ENCODE measurements around the gene OR5K1. TPM values are rescaled to one million over a fixed set of nuclear protein-coding genes. Genes with fewer than 3 reads are reported as not detected.

OR5K1 gene
- total and polyA plus RNA-seq, 2 donors (not counting 3 experiments of a cell fraction or from before 2014, with no cell fraction given) = not detected

DNA sequence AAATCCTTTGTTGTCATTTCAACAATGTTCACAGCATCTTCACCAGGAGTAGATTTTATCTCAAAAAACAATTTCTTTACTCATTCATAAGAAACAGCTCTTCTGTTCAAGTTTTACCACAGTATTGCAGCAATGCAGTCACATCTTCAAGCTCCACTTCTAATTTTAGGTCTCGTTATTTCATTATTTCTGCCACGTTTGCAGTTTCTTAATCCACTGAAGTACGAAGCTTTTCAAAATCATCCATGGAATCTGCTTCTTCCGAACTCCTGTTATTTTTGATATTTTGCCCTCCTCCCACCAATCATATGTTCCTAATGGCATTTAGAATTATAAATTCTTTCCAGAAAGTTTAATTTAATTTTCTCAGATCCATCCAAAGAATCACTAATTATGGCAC lies 12.6 kb upstream of the OR5K1 start:
- no peak for TF ChIP-seq POLR2AphosphoS5 (IDR thresholded peaks at IDR 0.05; ENCODE audit: insufficient read depth, low read depth, low read length)
- TF ChIP-seq GATA2 (IDR thresholded peaks at IDR 0.05; ENCODE audit: insufficient read depth, insufficient read length, low read depth, low read length) = no peak
- no peak for TF ChIP-seq MYC (IDR thresholded peaks at IDR 0.05; ENCODE audit: low read depth, low read length)
- no peak for TF ChIP-seq EZH2 (IDR thresholded peaks at IDR 0.05; ENCODE audit: borderline replicate concordance, low read depth, low read length, severe bottlenecking)
- no peak for TF ChIP-seq FOS (IDR thresholded peaks at IDR 0.05; ENCODE audit: borderline replicate concordance, insufficient read depth, low read length)
- TF ChIP-seq POLR2A (IDR thresholded peaks at IDR 0.05; ENCODE audit: low read depth, low read length) = no peak
- TF ChIP-seq, protein P1, sequence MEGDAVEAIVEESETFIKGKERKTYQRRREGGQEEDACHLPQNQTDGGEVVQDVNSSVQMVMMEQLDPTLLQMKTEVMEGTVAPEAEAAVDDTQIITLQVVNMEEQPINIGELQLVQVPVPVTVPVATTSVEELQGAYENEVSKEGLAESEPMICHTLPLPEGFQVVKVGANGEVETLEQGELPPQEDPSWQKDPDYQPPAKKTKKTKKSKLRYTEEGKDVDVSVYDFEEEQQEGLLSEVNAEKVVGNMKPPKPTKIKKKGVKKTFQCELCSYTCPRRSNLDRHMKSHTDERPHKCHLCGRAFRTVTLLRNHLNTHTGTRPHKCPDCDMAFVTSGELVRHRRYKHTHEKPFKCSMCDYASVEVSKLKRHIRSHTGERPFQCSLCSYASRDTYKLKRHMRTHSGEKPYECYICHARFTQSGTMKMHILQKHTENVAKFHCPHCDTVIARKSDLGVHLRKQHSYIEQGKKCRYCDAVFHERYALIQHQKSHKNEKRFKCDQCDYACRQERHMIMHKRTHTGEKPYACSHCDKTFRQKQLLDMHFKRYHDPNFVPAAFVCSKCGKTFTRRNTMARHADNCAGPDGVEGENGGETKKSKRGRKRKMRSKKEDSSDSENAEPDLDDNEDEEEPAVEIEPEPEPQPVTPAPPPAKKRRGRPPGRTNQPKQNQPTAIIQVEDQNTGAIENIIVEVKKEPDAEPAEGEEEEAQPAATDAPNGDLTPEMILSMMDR (IDR thresholded peaks at IDR 0.05; ENCODE audit: extremely low read depth in 1 of 2, insufficient read depth in 1 of 2, low read depth in 1 of 2, low read length in 2 of 2) = no peak
- TF ChIP-seq, protein P2, sequence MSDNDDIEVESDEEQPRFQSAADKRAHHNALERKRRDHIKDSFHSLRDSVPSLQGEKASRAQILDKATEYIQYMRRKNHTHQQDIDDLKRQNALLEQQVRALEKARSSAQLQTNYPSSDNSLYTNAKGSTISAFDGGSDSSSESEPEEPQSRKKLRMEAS (IDR thresholded peaks at IDR 0.05; ENCODE audit: insufficient read depth, insufficient read length) = no peak
- TF ChIP-seq JUN (IDR thresholded peaks at IDR 0.05; ENCODE audit: borderline replicate concordance, insufficient read depth, insufficient read length, low read depth) = no peak
- H3K4me2 ChIP-seq (ENCODE audit: insufficient read depth, low read length) = no peak overlapping the region
- no peak overlapping the region for H3K9ac ChIP-seq (replicated peaks; ENCODE audit: extremely low read depth, insufficient read depth, low read length)
- dilution Hi-C loops (cut with MboI; ENCODE audit: extremely low pct_ligation_motif_present, low sequenced_read_pairs) = no loop called here
- no peaks in the 10 kb centered on the region for H3K9me3 ChIP-seq (replicated peaks; ENCODE audit: control insufficient read depth, insufficient read depth, low read length)
- H3K27ac ChIP-seq (ENCODE audit: insufficient read depth, low read depth, low read length) = no peak overlapping the region
- DNase-seq (ENCODE audit: low read depth, low spot score) = no peak
- no peak for FAIRE-seq
- BruUV-seq (replicated peaks) = no TSS peak
- H3K4me3 ChIP-seq (replicated peaks in 1 of 3; ENCODE audit: insufficient read depth in 1 of 3, low read depth in 1 of 3, low read length in 3 of 3) = no peak overlapping the region
- no peaks in the 10 kb centered on the region for H3K79me2 ChIP-seq (ENCODE audit: control insufficient read depth, insufficient read depth, low read length)
- POLR2A ChIA-PET = no interaction called here
- CTCF ChIA-PET = no interaction called here
- no peaks in the 10 kb centered on the region for H4K20me1 ChIP-seq (replicated peaks; ENCODE audit: control insufficient read depth, extremely low read depth, insufficient read depth, low read length)
- H3K9me1 ChIP-seq (replicated peaks; ENCODE audit: control insufficient read depth, extremely low read depth, insufficient read depth, low read length) = no peaks in the 10 kb centered on the region
- H3K27me3 ChIP-seq (ENCODE audit: control insufficient read depth in 2 of 2, insufficient read depth in 2 of 2, low read length in 2 of 2) = peaks cover 0 to 6% of the 10 kb centered on the region in 2 experiments
- no peaks in the 10 kb centered on the region for H3K36me3 ChIP-seq (ENCODE audit: control insufficient read depth in 2 of 2, extremely low read depth in 1 of 2, insufficient read depth in 2 of 2, low read length in 2 of 2)
- intact Hi-C loops (cut with micrococcal nuclease) = no loop called here
- H3K4me1 ChIP-seq (ENCODE audit: control insufficient read depth, extremely low read depth, insufficient read depth, low read length) = no peaks in the 10 kb centered on the region
- H2AFZ ChIP-seq (ENCODE audit: low read depth, low read length) = no peak overlapping the region

Data from endothelial cell of umbilical vein (primary cell).